HG03108 (cell line): ENCODE results near the gene RFX4.

Experiments used
- ATAC-seq: cut with Tn5 transposase; IDR thresholded peaks from one replicate; pipeline ENCODE4 v1.9.1; 2021; ENCODE audit warnings: moderate library complexity; ENCODE audit not compliant: unreplicated experiment

The RFX4 gene

DNA sequence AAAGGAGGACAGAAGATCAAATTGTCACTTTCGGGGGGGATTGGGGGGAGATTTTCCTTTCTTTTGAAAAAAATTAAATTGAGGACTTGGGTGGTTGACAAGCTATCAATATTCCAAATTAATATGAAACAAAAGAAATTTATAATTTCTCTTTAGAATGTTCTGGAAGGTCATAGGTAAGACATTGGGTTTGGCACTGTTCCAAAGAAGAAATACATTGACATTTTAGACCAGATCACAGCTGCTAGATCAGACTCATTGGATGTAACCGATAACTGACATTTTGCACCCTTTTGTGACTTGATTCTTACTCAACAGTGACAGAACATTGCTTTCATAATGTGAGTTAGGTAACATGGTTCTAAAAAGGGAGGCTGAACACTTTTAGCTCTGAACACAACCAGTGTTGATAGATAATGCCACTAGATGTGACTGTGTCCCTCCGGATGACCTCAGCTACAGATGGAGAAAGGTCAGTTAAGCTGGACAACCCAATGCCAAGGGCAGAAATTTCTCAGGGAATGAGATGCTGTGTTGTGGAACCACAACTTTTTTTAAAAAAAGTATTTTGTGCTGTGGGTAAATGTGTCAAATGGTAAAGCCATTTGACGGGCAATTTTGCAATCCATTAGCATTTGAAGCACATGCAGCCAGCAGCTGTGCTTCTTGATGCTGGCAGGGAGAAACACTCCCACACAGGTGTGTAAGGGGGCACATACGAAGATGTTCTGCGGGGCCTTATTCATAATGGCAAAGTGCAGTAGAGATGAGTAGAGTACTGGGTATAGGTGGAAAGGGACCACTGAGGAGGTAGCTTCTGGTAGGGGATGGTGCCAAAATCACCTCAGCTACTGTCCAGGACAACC lies 62.9 kb downstream of the RFX4 start:
- no peak for ATAC-seq

DNA sequence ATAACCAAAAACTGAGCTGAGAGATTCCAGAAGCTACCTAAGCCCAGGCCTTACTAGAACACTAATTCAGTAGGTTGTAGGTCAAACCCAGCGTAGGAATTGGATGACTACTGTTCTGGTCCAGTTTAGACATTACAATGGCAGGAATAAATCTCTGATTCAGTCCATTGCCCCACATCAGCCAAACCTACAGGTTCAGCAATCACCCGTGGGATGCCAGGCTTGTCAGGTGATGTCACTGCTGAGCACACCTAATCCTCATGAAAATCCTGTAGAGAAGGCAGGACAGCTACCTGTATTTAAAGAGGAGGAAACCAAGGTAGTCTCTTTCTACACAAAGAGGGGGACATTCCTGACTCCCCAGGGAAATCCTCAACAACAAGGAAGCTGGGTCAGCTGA lies 63.7 kb downstream of the RFX4 start:
- ATAC-seq = no peak

DNA sequence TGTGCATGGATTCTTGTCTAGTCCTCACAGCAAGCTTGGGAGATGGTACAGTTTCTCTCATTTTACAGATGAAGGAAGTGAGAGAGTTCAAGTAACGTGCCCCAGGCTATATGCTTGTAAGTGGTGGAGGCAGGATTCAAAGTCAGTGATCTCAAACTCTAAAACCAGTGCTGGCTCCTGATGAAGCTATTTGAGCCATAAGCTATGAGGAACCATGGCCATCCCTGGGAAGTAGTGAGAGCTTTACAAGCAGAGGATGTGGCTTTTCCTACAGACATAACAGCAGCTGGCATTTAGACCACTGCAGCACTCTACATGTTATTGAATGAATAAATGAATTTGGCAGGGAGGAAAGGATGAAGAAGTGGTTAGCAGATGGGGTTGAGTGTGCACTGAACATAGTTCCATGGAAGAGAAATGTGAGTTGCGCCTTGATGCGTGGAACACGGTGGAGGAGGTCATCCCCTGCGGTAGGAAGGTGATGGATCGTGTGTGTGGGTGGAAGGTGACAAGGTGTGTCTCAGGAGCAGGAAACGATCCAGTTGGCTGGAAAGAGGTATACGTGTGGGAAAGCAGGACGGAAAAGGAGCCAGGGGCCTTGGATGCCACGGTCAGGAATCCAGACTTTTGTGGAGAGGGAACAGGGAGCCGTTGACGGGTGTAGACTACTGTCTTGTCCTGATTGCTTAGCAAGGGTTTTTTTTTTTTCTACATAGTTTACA lies 65.2 kb downstream of the RFX4 start:
- ATAC-seq = no peak

DNA sequence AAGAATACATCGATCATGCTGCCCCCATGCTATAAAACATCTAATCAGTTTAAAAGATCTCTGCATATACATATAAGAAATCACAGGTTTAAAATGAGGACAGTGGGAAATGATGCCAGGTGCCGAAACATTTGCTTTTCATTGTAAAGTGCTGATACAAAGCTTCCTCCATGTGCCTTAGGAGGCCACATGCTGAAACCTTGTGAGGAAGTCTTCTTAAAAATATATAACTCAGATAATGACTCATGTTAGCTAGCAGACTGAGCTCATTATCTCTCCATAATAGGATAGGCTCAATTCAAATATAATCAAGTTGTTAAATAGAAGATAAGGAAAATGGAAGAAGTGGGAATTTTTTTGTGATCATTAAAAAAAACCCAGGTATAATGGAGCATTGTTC lies 65.9 kb downstream of the RFX4 start:
- ATAC-seq = no peak

DNA sequence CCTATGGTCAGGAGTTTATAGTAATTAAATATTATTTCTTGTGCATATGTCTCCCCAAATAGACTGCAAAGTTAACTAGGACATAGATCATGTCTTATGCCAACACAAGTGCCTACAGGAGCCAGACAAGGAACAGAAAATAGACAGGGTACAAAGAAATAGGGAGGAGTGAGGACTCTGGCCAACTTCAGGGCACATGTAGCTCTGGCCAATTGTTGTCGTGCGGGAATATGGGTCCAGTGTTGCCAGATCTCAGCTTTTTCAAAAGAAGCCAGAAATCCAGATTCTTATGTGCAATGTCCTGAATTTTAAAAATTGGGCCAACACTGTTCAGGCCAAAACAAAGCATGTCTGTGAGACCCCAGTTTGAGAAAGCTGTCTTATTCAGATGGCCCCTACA lies 68.7 kb downstream of the RFX4 start:
- ATAC-seq = no peak

DNA sequence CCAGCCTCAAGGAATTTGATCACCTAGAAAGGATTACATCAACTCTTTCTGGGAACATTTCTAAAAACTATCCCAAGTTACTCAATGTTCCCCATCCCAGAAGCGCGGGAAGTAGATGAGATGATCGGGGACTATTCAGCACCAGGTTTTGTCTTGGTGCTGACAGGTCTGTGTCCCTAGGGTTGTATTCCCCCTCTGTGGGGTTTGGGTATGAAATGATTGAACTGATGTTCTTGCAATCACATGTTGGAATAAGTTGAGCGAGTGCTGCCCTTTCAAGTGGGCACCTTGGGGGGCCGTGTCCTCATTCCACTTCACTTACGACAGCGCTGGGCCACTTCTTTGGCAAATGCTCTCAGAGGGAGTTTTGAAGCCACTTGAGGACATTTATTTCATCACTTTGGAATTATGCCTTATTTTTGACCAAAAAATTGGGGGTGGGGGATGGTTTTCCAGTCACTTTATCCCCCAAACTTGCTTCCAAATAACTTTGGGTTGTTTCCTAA lies 69.8 kb downstream of the RFX4 start:
- ATAC-seq = no peak

DNA sequence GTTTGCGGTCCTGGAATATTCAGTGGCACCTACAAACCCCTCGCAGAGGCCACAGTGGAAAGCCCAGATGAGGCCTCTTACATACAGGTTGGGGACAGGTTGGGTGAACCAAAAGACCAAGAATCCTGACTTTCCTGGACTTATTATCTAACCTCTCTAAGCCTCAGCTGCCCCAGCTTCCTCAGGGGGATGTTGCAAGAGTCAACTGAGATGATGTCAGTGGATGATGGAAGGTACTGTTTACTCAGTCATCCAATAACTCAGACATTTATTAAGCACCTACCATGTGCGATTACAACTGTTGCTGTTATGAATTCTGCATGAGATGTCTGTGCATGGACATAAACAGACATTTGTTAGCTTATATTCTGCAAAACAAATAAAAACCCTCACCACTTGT lies 72.8 kb downstream of the RFX4 start:
- ATAC-seq = no peak

DNA sequence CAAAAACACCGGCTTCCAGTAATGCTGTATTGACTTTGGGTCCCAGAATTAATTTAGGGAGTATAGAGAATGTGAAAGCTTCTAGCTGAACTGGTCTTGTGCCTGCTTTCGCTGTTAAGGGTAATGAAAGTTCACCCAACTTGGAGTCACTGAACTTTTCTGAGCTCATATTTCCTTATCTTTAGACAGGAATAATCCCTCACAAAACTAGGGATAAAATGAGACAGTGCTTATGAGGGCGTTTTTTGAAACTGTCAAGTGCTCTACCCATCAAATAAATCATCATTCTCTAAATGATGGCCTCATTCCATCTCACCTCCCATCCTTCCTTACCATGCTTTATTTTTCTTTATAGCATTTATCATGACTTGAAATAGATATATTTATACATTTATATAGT lies 74.7 kb downstream of the RFX4 start:
- ATAC-seq = no peak

DNA sequence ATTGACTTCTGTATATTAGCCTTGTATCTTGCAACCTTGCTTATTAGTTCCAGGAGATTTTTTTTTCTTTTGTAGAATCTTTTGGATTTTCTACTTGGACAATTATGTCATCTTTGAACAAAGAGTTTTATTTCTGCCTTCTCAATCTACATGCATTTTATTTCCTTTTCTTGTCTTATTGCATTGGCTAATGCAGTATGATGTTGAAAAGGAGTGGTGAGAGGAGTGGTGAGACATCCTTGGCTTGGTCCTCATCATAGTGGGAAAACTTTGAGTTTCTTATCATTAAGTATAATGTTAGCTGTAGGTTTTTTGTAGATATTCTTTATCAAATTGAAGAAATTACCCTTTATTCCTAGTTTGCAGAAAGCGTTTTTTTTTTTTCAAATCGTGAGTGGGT lies 80.6 kb downstream of the RFX4 start:
- ATAC-seq = no peak

DNA sequence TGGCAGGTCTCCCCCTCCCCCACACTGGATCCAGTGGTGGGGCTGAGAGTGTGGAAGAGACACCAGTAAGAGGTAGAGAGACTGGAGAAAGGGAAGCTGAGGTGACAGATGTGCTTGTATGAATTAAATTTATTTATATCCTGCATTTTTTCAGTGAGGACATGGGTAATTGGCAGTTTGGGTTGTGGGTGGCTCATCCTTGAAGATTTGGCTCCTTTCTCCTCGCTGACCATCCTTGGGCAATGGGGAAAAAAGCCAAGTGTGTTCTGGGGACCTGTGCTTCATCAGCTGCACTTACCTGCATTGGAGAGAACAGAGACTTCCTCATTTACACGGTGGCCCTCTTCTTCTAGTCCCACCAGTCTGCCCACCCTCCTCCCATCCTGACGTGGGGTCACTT lies 86.4 kb downstream of the RFX4 start:
- no peak for ATAC-seq

DNA sequence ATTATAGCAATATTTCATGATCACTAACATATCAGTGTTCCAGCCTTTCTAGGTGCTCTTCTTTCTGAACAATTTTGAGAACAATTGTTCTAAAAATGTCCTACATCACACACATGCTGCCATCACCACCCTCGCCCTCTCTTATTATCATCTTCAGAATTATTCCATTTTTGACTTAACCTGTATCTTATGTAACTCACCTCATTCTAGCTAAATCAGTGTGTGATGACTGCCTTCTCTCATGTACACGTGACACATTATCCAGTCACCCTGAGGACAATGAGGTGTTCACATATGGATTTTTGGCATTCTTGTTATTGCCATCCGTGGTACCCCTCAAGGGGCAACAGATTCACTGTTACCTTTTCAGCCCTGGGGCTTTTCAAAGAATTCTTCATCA lies 87.3 kb downstream of the RFX4 start:
- ATAC-seq = no peak

DNA sequence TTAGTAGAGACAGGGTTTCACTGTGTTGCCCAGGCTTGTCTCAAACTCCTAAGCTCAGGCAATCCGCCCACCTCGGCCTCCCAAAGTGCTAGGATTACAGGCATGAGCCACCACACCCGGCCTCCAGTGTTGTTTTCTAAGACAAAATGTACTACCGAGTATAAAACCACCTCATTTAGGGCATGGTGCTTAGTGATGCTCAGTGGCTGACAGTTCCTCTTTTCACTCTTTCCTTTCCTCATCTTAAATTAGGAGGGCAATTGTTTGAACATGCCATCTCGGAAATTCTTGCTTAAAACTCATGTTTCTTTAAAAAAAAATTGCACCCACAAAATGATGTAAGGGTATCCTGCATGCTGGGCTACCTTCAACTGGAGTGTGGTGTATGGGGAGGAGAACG lies 89.0 kb downstream of the RFX4 start:
- no peak for ATAC-seq

DNA sequence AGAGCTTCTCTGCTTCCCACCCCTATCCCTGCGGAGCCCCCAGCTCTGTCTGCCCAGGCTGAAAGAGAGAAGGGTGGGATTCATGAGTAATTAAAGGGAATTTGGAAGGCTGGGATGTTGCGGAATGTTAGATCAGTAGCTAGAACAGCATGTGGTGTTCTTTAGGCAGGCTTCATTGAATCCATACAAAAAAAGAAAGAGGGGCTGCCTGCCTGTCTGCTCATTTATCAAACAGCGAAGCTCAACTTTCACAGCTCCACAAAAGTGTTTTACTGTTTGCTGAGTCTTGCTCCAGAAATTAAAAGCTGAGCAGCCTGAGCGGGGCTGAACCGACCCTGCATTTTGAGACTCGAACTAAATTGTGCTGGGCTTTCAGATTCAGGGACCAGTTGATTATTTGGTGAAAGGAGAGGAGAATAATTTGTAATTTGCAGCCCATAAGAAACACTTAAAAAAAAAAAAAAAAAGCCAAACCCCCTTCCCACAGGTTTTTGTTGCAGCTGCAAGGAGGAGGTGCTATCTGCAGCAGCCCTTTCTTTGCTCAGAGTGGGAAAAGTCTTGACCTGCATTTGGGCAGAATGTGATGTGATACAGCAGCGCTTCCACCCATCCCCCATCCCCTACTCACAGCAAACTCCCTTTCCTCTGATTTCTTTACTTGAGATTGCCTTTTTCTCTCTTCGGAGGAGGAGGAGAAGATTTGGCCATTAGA lies 89.7 kb downstream of the RFX4 start:
- no peak for ATAC-seq

DNA sequence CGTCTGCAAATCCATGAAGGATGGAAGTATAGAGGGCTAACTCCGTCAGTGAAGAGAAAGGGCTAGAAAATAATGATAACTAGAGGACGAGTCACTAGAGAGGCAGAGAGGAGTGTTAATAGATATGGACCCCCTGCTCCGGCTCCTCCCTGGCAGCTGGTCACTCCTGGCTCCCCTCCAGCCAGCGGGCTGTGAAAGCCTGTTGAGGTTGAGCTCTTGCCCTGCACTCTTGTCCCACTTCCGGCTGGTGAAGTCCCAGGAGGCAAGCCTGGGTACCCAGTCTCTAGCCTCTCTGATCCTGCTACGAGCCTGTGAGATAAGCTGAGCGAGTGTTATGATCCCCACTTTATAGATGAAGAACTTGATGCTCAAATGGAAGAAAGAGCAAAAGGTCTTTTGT lies 90.3 kb downstream of the RFX4 start:
- no peak for ATAC-seq

DNA sequence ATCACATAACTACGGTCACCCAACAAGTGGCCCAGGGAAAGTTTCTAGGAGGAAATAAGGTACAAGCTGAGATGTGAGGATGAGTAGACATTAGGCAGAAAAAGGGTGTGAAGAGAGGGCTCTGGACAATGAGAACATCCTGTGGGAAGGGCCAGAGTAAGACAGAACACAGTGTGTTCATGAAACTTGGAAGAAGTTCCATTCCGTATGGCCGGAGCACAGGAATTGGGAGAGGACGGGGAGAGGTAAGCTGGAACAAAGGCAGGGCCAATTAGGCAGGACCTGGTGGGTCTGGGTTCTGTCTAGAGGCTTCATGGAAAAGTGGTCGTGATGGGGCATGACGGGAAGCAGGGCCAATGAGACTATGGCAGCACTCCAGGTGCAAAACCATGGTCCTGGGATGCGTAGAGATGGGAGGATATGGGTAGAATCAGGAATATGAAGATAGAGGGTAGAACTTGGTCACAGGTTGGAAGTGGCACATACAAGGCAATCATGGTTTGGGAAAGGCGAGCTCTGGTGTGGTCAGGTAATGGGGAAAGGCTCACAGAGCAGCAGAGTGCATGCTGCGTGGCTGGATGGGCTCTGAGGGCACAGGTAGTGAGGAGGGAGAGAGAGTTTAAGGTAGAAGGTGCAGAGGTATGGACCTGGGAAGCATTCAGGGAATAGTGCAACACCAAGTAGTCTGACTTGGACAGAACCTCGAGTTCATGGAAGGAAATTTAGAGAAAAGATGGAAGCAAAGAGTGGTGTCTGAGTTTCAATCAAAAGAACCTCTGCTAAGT lies 93.0 kb downstream of the RFX4 start:
- no peak for ATAC-seq

DNA sequence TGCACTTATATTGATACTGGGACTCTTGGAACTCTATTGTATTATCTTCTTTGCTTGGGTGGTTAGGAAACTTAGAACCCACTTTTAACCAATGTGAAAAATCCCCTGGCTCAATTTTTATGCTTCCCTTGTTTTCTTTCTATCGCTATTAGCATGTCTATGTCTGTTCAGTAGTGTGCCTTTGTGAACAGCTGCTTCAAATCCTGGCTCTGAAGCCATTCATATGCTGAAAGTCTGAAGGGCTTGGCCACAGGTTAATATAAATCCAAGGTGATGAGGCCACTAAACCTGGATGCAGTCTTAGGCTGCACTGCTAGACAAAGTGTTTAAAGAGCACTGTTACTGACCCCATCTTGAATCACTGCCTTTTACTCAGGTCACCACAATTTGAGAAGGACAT lies 96.8 kb downstream of the RFX4 start:
- ATAC-seq = no peak

DNA sequence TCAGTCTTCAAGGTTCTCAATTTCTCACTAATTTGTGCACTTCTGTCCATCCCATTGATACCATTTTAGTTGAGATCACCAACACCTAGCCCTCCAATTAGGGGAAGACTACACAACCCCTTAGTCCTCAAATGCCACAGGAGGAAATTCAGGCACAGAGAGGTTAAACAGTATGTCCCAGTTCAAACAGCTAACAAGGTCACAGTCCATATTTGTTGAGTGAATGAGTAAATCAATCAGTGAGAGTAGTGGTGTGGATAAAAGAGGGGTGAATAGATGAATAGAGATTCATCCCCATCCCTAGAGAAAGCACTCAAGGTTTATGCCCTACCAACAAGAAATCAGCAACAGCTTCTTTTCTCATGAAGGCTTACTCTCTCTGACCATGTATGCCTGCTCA lies 97.5 kb downstream of the RFX4 start:
- ATAC-seq = no peak

DNA sequence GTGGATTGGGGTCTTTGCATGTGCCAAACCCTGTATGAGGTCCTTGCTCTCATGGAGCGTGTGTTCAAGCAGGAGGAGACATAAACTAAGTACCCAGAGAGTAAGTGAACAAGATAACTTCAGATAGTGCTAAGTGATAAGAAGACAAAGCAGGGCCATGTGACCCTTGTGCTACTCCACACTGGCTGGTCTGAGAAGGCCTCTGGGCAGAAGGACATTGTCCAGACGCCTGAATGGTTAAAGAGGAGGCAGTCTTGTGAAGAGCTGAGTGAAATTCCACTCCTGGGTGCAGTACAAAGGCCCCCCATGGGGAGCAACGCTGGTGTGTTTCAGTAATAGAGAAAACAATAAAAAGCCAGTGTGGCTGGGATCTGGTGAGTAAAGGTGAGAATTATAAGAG lies 98.4 kb downstream of the RFX4 start:
- no peak for ATAC-seq

DNA sequence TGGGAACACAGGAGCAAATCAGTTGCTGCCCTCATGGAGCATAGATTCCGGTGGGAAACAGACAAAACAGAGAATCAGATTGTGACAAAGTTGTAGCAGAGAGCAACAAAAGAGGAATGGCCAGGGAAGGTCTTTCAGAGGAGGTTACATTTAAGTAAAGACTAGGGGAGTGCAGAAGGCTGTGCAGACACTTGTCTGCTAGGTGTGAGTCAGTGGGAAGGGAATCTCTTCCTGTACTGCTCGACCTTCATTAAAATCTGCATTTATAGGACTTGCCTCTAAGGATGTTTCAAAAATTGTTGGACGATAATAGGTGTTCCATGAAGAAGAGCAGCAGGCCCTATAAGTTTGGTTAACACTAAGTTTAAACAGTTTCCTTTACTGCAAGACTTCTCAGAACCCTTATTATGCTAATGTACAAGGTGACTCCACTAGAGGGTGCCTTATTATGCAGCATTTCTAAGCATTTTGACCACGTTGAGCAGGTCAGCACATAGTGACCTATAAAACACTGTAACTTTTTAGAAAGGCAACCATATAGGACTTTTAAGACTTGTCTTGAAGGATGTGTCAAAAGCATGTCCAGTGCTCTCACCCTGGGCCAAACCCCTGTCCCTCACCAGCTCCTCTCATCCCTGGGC lies 99.9 kb downstream of the RFX4 start:
- no peak for ATAC-seq

DNA sequence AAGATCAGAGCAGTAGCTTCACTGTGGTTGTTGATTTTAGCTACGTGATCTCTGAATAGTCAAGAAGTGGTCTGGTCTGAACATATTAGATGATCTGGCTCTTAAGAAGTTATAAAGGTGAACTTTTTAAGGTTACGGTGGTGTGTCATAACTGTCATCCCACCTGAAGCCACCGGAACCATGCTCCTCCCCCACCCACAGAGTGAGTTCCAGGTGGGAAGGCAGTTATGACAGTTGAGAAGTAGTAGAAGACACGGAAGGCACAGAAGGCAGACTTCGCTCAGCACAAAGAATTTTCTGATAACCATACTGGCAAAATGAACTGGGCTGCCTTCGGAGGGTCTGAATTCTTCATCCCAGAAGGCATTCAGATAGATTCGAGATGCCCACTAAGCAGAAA lies 101.7 kb downstream of the RFX4 start:
- ATAC-seq = no peak
